AG09309 (cell line): ENCODE data around the gene NDUFB5.
"Not testable (repeated sequence)": the region's sequence is repeated elsewhere in the genome, so short reads cannot be mapped to it uniquely, and the experiment has no call there.

Experiments
- DNase-seq: peaks from one replicate; pipeline ENCODE4 v3.0.0-alpha.2; 2010; ENCODE audit warnings: low read depth
- H3K4me3 ChIP-seq: 2 replicates; pipeline ENCODE4 v1.5.1; 2011; ENCODE audit warnings: mild to moderate bottlenecking, low read depth, low read length, moderate library complexity; ENCODE audit not compliant: control insufficient read depth
- CTCF ChIP-seq: IDR thresholded peaks from 2 replicates; pipeline ENCODE4 v1.5.1; 2011; ENCODE audit warnings: mild to moderate bottlenecking, low read depth, low read length, inconsistent platforms; ENCODE audit not compliant: insufficient read depth, control insufficient read depth; ENCODE audit errors: missing control alignments

NDUFB5 gene

GRCh38 chr3:179624451-179624850 is 19.9 kb downstream of the NDUFB5 start:
- DNase-seq: peak; percentile 10
- TF ChIP-seq CTCF: no peak
- H3K4me3 ChIP-seq: no peak overlapping the region

GRCh38 chr3:179630753-179631451 is 26.3 kb downstream of the NDUFB5 start:
- H3K4me3 ChIP-seq: no peak overlapping the region
- TF ChIP-seq CTCF: no peak
- DNase-seq: no peak

- H3K4me3 ChIP-seq: no peak overlapping the region
- TF ChIP-seq CTCF: no peak
- DNase-seq: no peak
Observed at GRCh38 chr3:179640469-179640868, 35.9 kb downstream of the NDUFB5 start.

GRCh38 chr3:179642871-179643270 is 38.3 kb downstream of the NDUFB5 start:
- no peak for DNase-seq
- H3K4me3 ChIP-seq: no peak overlapping the region
- TF ChIP-seq CTCF: no peak

- not testable (repeated sequence) for H3K4me3 ChIP-seq, DNase-seq
Observed at GRCh38 chr3:179643837-179644236, 39.2 kb downstream of the NDUFB5 start.

- no peak overlapping the region for H3K4me3 ChIP-seq
- TF ChIP-seq CTCF: no peak
- DNase-seq: no peak
Observed at GRCh38 chr3:179646177-179646576, 41.6 kb downstream of the NDUFB5 start.

- DNase-seq: no peak
- TF ChIP-seq CTCF: no peak
Observed at GRCh38 chr3:179651687-179652446, 47.3 kb downstream of the NDUFB5 start.

More at GRCh38 chr3:179651687-179652446, 47.3 kb downstream of the NDUFB5 start:
- peak overlapping the region; percentile 97 for H3K4me3 ChIP-seq
